Rectal smooth muscle tissue (tissue), 1 donor: ENCODE results near the gene EDN3.
"Not testable (repeated sequence)": the region's sequence is repeated elsewhere in the genome, so short reads cannot be mapped to it uniquely, and the experiment has no call there.

ENCODE experiments used
- H3K27ac ChIP-seq: one replicate; pipeline ENCODE4 v1.7.0; 2013; ENCODE audit warnings: low read depth, low read length, inconsistent platforms
- H3K27me3 ChIP-seq: one replicate; pipeline ENCODE4 v1.7.0; 2013; ENCODE audit warnings: low read length; ENCODE audit not compliant: control insufficient read depth, insufficient read depth
- H3K36me3 ChIP-seq: one replicate; pipeline ENCODE4 v1.7.0; 2013; ENCODE audit warnings: low read length; ENCODE audit not compliant: control insufficient read depth, insufficient read depth
- H3K4me1 ChIP-seq: one replicate; pipeline ENCODE4 v1.7.0; 2013; ENCODE audit warnings: low read length; ENCODE audit not compliant: control insufficient read depth, insufficient read depth
- H3K4me3 ChIP-seq: one replicate; pipeline ENCODE4 v1.7.0; 2013; ENCODE audit warnings: low read length
- H3K9ac ChIP-seq: one replicate; pipeline ENCODE4 v1.7.0; 2013; ENCODE audit warnings: low read length

EDN3 gene

DNA sequence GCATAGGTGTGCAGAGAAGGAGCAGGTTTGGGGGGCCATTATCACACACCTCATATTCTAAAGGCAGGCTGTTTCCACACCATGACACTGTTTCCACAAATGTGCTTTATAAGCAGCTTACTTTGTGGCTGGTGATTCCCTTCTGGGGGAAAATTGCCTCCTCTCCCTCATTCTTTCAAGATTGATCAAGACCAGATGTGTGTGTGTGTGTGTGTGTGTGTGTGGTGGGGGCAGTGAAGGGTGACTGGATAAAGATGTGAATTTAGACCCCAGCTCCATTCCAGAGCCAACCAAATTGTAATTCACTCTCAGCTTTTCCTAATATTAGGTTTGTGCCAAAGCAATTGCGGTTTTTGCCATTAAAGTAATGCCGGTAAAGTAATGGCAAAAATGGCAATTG is 45.6 kb downstream of the EDN3 start:
- Histone ChIP-seq H3K36me3 (no peaks in the 10 kb centered on the region), H3K27me3 (no peaks in the 10 kb centered on the region), H3K27ac (no peak overlapping the region), H3K9ac (no peak overlapping the region), H3K4me1 (no peaks in the 10 kb centered on the region), H3K4me3 (no peak overlapping the region)

DNA sequence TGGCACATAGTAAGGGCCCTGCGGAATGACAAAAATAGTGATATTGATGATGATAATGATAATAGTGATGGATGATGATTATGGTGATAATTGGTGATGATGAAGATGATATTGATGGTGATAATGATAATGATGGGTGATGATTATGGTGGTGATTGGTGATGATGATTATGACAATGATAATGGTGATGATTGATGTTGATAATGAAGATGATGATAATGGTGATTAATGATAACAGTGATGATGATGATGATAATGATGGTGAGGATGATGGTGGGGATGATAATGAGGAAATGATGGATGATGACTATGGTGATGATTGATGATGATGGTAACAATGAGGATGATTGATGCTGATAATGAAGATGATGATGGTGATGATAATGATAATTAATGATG is 48.9 kb downstream of the EDN3 start:
- no peak overlapping the region for H3K4me3 ChIP-seq
- peaks cover 2% of the 10 kb centered on the region for H3K27me3 ChIP-seq
- H3K27ac ChIP-seq = no peak overlapping the region
- no peaks in the 10 kb centered on the region for H3K36me3 ChIP-seq
- no peaks in the 10 kb centered on the region for H3K4me1 ChIP-seq
- H3K9ac ChIP-seq = no peak overlapping the region

DNA sequence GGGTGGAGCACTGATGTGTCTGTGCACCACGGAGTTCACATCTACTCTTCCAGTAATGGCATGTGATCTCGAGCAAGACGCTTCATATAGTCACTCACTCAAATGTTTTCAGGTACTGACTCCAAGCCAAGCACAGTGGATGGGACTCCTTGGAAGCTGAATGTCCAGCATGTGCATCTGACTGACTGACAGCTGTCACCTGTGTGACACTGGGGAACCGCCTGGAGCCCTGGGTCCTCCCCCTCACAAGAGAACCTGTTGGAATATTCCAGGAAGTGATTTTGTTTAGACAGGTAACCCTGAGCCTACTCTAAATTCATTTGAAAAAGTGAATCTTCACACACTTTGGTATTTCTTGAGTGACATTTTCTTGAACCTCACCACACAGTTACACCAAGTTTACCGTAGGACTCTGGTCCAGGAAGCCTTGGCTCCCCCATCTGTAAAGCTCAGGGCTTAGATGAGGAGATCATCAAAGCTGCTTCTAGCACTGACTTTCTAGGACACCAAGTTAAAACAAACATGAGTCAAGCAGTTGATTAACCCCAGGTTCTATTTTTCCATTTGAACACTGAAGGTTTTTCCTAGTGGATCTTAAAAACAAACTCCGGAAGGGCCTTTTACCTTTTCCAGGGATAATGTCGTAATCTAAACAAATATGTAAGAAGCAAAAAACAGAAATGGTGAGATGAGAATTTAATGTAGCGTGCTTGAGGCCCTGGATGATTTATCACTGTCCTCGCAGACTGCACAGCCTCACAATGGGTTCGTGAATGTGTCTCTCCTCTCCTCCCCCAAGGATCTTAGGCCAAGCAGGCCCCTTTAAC is 50.1 kb downstream of the EDN3 start:
- H3K9ac ChIP-seq = no peak overlapping the region
- H3K4me1 ChIP-seq = no peaks in the 10 kb centered on the region
- no peak overlapping the region for H3K4me3 ChIP-seq
- no peak overlapping the region for H3K27ac ChIP-seq
- peaks cover 2% of the 10 kb centered on the region for H3K27me3 ChIP-seq
- H3K36me3 ChIP-seq = no peaks in the 10 kb centered on the region

DNA sequence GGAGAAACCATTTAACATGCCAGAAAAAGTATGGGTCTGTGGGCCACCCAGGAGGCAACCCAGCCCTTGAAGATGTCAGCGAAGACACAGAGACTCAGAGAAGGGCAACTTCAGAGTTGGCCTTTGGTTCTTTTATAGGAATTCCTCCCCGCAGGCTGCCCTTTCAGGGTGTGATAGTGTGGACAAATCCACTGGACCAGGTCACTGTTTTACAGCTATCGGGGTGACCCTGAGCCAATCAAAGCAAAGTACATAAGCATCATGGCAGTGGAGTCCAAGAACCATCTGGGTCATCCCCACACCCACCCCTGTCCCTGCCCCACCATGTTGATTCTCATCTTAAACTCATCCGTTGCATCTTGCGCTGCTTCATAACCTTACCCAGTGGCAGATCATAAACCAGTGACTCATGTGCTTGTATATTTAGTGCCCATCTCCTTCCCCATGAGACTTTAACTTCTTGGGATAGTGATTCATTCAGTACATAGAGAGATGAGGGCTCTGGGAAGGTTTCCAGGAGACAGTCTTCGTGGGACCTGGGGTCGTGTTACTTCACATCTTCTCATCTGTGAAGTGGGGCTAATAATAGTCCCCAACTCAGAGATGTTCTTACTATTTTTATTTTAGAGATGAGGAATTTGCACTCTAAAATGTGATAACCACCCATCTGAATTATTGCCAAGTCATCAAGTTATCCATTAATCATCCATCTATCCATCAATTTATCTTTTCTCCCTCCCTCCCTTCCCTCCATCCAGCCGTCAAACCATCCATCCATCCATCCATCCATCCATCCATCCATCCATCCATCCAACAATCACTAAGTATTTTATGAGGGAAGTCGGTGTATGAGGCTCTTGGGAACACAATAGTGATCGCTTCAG is 51.0 kb downstream of the EDN3 start:
- Histone ChIP-seq H3K4me1 (no peaks in the 10 kb centered on the region), H3K27me3 (peaks cover 5% of the 10 kb centered on the region), H3K36me3 (no peaks in the 10 kb centered on the region), H3K4me3 (no peak overlapping the region), H3K9ac (no peak overlapping the region), H3K27ac (no peak overlapping the region)

DNA sequence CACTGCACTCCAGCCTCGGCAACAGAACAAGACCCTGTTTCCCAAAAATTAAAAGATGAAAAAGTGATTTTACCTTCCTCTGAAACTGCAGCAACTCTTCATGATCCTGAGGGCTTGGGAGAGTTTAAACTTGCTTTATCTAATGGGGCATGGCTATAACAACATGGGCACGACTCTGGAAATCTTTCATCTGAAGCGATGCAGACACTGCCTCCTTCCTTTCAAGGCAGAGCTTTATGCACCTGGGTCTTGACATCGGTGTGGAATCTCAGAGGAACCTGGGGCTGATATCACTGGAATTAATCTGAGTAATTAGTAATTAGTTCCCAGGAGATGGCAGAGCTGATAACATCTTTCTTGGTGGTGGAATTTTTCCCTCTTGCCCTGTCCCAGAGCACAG is 52.1 kb downstream of the EDN3 start:
- Histone ChIP-seq H3K4me1 (no peaks in the 10 kb centered on the region), H3K27ac (no peak overlapping the region), H3K27me3 (peaks cover 5% of the 10 kb centered on the region), H3K4me3 (no peak overlapping the region), H3K36me3 (no peaks in the 10 kb centered on the region), H3K9ac (no peak overlapping the region)

DNA sequence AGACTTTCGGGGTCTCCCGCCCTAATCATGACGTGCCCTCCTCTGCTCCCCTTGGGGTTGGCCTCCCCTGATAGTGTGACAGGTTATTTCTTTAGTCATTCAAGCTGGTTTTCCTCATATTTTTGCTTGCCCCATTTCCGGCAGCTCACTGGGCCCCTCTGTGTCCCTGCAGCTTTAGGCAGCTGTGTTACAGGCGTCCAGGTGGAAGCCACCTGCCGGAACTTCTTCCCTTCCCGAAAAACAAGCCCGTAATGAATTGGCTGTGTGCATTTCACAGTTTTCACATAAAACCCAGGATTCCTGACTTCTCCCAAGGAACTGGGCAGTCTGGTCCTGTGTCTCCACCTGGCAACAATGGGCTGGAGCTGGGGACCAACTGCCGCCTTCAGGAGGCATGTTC is 52.6 kb downstream of the EDN3 start:
- Histone ChIP-seq H3K27ac (no peak overlapping the region), H3K9ac (no peak overlapping the region), H3K4me1 (no peaks in the 10 kb centered on the region), H3K4me3 (no peak overlapping the region), H3K27me3 (peaks cover 5% of the 10 kb centered on the region), H3K36me3 (no peaks in the 10 kb centered on the region)

DNA sequence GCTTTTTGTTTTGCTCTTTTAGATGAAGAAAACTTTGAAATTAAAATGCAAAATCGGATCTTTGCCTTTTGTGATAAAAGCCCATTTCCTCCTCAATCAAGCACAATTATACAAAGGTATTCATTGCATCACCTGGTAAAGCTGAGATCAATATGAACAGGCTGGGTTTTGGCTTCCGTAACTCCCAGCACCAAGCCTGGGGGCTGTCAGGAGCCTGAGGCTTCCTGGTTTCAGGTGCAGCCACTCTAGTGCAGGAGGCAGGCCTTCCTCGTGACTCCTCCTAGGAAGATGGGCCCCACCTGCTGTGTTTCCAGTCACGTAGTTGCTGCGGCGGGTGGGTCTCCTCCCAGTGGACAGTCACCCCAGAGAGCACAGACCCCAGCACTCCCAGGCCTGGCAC is 54.0 kb downstream of the EDN3 start:
- Histone ChIP-seq H3K36me3 (no peaks in the 10 kb centered on the region), H3K4me3 (no peak overlapping the region), H3K27me3 (peaks cover 5% of the 10 kb centered on the region), H3K4me1 (no peaks in the 10 kb centered on the region), H3K27ac (no peak overlapping the region), H3K9ac (no peak overlapping the region)

DNA sequence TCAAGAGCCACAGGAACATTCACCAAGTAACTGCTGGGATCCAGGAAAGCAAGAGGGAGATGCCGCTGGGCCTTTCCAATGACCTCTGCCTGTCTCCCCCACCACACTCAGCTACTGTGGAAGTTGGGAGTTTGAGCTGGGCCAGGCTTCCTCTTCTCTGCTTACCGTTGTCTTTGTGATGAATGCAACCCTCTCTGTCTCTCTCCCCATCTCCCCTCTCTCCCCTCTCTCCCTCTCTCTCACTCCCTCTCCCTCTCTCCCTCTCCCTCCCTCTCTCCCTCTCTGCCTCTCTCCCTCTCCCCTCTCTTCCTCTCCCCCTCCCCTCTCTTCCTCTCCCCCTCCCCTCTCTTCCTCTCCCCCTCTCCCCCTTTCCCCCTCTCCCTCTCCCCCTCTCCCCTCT is 54.8 kb downstream of the EDN3 start:
- H3K36me3 ChIP-seq = no peaks in the 10 kb centered on the region
- H3K9ac ChIP-seq = no peak overlapping the region
- H3K27ac ChIP-seq = no peak overlapping the region
- H3K4me1 ChIP-seq = no peaks in the 10 kb centered on the region
- peaks cover 5% of the 10 kb centered on the region for H3K27me3 ChIP-seq
- H3K4me3 ChIP-seq = no peak overlapping the region

DNA sequence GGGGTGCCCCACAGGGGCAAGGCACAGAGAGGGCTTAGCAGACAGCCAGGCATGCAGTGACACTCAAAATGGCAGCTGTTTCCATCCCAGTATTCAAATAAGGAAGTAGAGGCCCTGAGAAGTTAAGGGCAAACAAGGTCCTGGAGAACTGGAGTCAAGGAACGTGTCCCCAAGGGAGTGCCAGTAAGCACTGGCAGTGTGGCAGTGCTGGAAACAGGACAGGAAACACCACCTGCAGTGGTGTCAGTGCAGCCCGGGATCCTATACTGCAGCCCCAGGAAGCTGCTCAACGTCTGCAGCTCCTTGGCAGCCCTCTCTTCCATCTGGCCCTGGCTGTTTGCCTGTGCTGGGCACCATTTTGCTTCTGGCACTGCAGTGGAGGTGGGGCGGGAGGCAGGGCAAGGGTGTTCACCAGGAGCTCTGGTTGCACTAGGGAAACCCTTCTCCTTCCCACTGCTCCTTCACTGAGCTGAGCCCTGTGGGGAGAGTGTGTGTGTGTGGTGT is 56.3 kb downstream of the EDN3 start:
- Histone ChIP-seq H3K27me3 (peaks cover 5% of the 10 kb centered on the region), H3K4me3 (no peak overlapping the region), H3K9ac (no peak overlapping the region), H3K36me3 (no peaks in the 10 kb centered on the region), H3K27ac (no peak overlapping the region), H3K4me1 (no peaks in the 10 kb centered on the region)

DNA sequence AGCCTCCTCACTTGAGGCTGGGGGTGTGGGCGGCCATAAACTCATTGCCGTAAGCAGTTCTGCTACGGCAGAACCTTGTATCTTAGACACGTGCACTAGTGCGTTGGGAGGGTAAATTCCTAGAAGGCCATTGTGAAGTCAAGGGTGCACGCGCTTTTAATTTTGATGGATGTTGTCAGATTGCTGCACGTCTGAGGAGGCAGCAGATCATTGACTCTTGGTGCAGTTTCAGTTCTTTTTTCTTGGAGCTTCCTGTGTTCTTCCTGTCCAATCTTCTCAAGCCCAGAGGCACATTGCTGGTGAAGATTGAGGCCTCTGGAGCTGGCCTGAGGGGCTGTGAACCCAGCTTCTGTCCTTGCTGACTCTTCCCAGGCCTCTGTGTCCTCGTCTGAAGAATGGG is 58.4 kb downstream of the EDN3 start:
- H3K4me1 ChIP-seq, H3K4me3 ChIP-seq, H3K36me3 ChIP-seq, H3K9ac ChIP-seq, H3K27ac ChIP-seq, H3K27me3 ChIP-seq: not testable (repeated sequence)

DNA sequence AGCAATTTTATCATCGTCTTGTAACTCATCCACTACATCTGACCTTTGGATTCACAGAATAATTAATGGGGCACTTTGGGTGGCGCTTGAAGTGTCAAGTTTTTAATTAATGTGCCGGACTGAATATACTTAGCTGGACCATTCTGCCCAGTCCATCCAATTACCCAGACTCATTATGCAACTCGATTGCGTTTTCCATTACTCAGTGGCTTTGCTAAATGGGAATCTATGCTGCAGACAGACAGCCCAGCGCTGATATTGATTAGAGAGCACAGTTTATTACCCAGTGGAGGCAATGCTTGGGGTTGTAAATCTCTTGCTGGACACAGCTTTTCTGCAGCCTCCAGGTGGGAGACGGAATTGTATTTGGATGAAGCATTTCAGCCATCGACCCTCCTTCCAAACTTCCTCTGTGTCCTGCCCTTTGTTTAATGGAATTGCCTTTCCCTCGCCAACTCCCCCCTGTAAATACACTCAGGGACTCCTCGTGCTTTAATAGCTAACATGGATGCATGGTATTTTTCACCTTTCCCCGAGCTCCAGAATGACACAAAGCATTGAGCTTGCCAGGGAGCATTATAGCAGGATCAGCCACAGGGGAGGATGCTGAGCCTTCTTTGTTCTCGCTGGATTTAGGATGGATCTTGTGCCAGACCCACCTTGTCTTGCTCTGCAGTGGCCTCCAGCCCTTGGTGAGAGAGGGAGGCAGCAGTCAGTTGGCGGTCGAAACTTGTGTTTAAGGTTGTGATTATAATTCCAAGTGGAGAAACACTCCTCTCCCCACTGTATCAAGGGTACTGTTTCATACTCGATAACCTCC is 59.7 kb downstream of the EDN3 start:
- peaks cover 3% of the 10 kb centered on the region for H3K27me3 ChIP-seq
- no peak overlapping the region for H3K4me3 ChIP-seq
- no peaks in the 10 kb centered on the region for H3K36me3 ChIP-seq
- no peak overlapping the region for H3K9ac ChIP-seq
- H3K27ac ChIP-seq = no peak overlapping the region
- no peaks in the 10 kb centered on the region for H3K4me1 ChIP-seq

DNA sequence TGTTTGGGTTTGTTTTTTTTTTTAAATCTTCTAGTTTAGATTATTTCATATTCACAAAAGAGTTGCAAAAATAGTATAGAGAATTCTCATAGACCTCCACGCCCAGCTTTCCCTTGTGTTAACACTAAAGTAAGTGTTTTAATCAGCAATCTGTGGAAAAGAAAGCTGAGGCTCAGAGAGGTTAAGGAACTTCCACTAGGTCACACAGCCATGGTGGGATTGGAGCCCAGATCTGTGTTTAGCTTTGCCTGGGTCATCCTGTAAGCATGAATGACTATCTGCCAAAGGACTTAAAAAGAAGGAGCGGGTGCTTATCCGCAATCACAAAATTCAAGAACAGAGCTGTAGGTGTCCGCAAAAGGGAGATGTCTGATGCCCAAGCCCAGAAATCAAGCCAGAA is 60.5 kb downstream of the EDN3 start:
- Histone ChIP-seq H3K27me3 (peaks cover 3% of the 10 kb centered on the region), H3K4me3 (no peak overlapping the region), H3K4me1 (no peaks in the 10 kb centered on the region), H3K36me3 (no peaks in the 10 kb centered on the region), H3K27ac (no peak overlapping the region), H3K9ac (no peak overlapping the region)
